Gastroesophageal sphincter (tissue), 3 donors: ENCODE results near the gene REPIN1.

Experiments used
- CTCF ChIP-seq, 4 experiments: fragments of 200-600 bp in 2 of 4; fragments of 450-650 bp in 2 of 4; sonication (generic) in 1 of 4; IDR thresholded peaks; one replicate each; pipeline ENCODE4 v1.5.1; 2017 to 2019; ENCODE audit warnings: antibody characterized with exemption in 4 of 4, mild to moderate bottlenecking in 2 of 4, moderate library complexity in 2 of 4
- EP300 ChIP-seq: sonication (generic); formaldehyde crosslinking; IDR thresholded peaks from one replicate; pipeline ENCODE4 v1.6.1; 2017; ENCODE audit warnings: antibody characterized with exemption, mild to moderate bottlenecking
- POLR2A ChIP-seq, 2 donors: fragments of 450-650 bp; IDR thresholded peaks; one replicate each; pipeline ENCODE4 v1.6.1; 2017; ENCODE audit warnings: antibody characterized with exemption in 2 of 2, mild to moderate bottlenecking in 2 of 2, moderate library complexity in 1 of 2
- POLR2AphosphoS5 ChIP-seq: sonication (generic); formaldehyde crosslinking; IDR thresholded peaks from one replicate; pipeline ENCODE4 v1.6.1; 2017; ENCODE audit warnings: antibody characterized with exemption

GRCh38 chr7:150373049-150373801, 4.6 kb downstream of the REPIN1 start:
- TF ChIP-seq POLR2AphosphoS5 (no peak), POLR2A (IDR thresholded peaks at IDR 0.05) (no peak), CTCF (IDR thresholded peaks at IDR 0.05) (no peak), EP300 (no peak)
